Panc1 (cell line): Measurements from ENCODE around the gene NFATC4. TPM values are rescaled to one million over a fixed set of nuclear protein-coding genes. Genes with fewer than 3 reads are reported as not detected.

Source experiments
- ATAC-seq: fragments of 200-7000 bp; cut with Tn5 transposase; 2 replicates; pipeline ENCODE4 v1.9.1; 2020; ENCODE audit warnings: mild to moderate bottlenecking, moderate library complexity
- BruUV-seq: library from RNA; stranded (reverse); fragments of 400-500 nt; replicated peaks from 2 replicates; lab custom pipeline; 2021; lab: Mats Ljungman, UMichigan
- CTCF ChIA-PET: fragments of 300-600 bp; sonication (Branson Sonifier 250); formaldehyde crosslinking; loops from one replicate; lab custom pipeline; 2022; ENCODE audit warnings: antibody characterized with exemption; lab: Charles Lee
- POLR2A ChIA-PET: fragments of 300-600 bp; sonication (Branson Sonifier 250); formaldehyde crosslinking; loops from one replicate; lab custom pipeline; 2022; ENCODE audit warnings: antibody characterized with exemption; lab: Charles Lee
- DNase-seq: peaks from one replicate; pipeline ENCODE4 v3.0.0-alpha.2; 2010; ENCODE audit warnings: low read depth, low spot score
- H3K27ac ChIP-seq: 2 replicates; pipeline ENCODE4 v1.5.1; 2011; ENCODE audit warnings: mild to moderate bottlenecking, low read length, inconsistent platforms
- H3K27me3 ChIP-seq: fragments of 200-500 bp; sonication (Bioruptor generic); 2 replicates; pipeline ENCODE4 v1.6.0; 2014; ENCODE audit warnings: low read length, inconsistent platforms; ENCODE audit not compliant: control insufficient read depth, insufficient read depth
- H3K36me3 ChIP-seq: fragments of 200-500 bp; sonication (Bioruptor generic); 2 replicates; pipeline ENCODE4 v1.5.1; 2014; ENCODE audit warnings: inconsistent platforms, mild to moderate bottlenecking, low read length, moderate library complexity; ENCODE audit not compliant: control insufficient read depth, insufficient read depth
- H3K4me1 ChIP-seq: 2 replicates; pipeline ENCODE4 v1.5.1; 2011; ENCODE audit warnings: inconsistent platforms, mild to moderate bottlenecking, low read length, moderate library complexity; ENCODE audit not compliant: control insufficient read depth, insufficient read depth
- H3K4me3 ChIP-seq, 2 experiments: 2 replicates each; pipeline ENCODE4 v1.5.1; 2011 to 2012; ENCODE audit warnings: low read depth in 2 of 2, low read length in 2 of 2, mild to moderate bottlenecking in 2 of 2, inconsistent platforms in 1 of 2, moderate library complexity in 1 of 2
- H3K9me3 ChIP-seq: fragments of 200-500 bp; sonication (Bioruptor generic); 2 replicates; pipeline ENCODE4 v1.5.1; 2014; ENCODE audit warnings: low read depth, mild to moderate bottlenecking, inconsistent platforms, low read length, moderate library complexity; ENCODE audit not compliant: control insufficient read depth, insufficient read depth
- POLR2AphosphoS5 ChIP-seq: IDR thresholded peaks from 2 replicates; pipeline ENCODE4 v1.6.1; 2012; ENCODE audit warnings: mild to moderate bottlenecking, low read depth, low read length, moderate library complexity
- REST ChIP-seq, 2 experiments: IDR thresholded peaks; 2 replicates each; pipeline ENCODE4 v1.6.1; 2011 to 2012; ENCODE audit warnings: low read depth in 2 of 2, control low read depth in 1 of 2, low read length in 1 of 2, mild to moderate bottlenecking in 1 of 2, moderate library complexity in 1 of 2; ENCODE audit not compliant: insufficient read depth in 1 of 2
- SIN3A ChIP-seq: IDR thresholded peaks from 2 replicates; pipeline ENCODE4 v1.6.1; 2012; ENCODE audit warnings: low read depth, mild to moderate bottlenecking, low read length, moderate library complexity, borderline replicate concordance; ENCODE audit not compliant: insufficient read depth
- TCF7L2 ChIP-seq: IDR thresholded peaks from 2 replicates; pipeline ENCODE4 v1.6.1; 2011; ENCODE audit warnings: mild to moderate bottlenecking, low read depth, low read length, inconsistent platforms
- in situ Hi-C: cut with HindIII; loops from 2 replicates; pipeline ENCODE4 v1.10.0; 2016; ENCODE audit warnings: low sequenced_read_pairs, low pct_unique_long_range_greater_than_20kb
- intact Hi-C: fragments of 100-400 bp; cut with micrococcal nuclease; formaldehyde crosslinking; loops from one replicate; pipeline ENCODE4 v1.10.0; 2022; ENCODE audit not compliant: unreplicated experiment
- total RNA-seq: library from RNA; stranded (reverse); gene quantifications from one replicate; pipeline ENCODE4 v1.2.1, GENCODE V29; 2021; ENCODE audit not compliant: unreplicated experiment
- TF ChIP-seq, protein P1 (sequence below): fragments of 450-650 bp; IDR thresholded peaks from 2 replicates; pipeline ENCODE4 v1.5.1; 2017; ENCODE audit warnings: mild to moderate bottlenecking

NFATC4 gene
- total RNA-seq, 1 experiment from 2014 or later, result 0.36 TPM

DNA sequence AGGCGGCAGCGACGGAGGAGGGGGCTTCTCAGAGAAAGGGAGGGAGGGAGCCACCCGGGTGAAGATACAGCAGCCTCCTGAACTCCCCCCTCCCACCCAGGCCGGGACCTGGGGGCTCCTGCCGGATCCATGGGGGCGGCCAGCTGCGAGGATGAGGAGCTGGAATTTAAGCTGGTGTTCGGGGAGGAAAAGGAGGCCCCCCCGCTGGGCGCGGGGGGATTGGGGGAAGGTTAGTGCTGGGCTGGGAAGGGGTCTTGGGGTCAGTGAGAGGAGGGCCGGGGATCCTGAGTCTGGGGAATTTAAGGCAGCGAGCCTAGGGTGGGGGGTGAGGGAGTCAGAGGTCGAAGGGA is 203 bp downstream of the NFATC4 start:
- peak overlapping the region in 1 of 2 experiments; percentile 35; a peak in 1 of 4 replicates for H3K4me3 ChIP-seq
- H3K36me3 ChIP-seq, result no peaks in the 10 kb centered on the region; the same call in 1 of the 2 replicates
- no peak for DNase-seq
- intact Hi-C loops (no loop called here), in situ Hi-C loops (no loop called here)
- POLR2A ChIA-PET, result no interaction called here
- H3K4me1 ChIP-seq, result peaks cover 6% of the 10 kb centered on the region
- BruUV-seq, result no TSS peak
- CTCF ChIA-PET, result no interaction called here
- TF ChIP-seq POLR2AphosphoS5, result no peak
- no peak for TF ChIP-seq SIN3A
- TF ChIP-seq TCF7L2, result no peak
- TF ChIP-seq REST (IDR thresholded peaks at IDR 0.05; ENCODE audit: insufficient read depth in 1 of 2, low read depth in 2 of 2, low read length in 1 of 2), result no peak
- TF ChIP-seq, protein P1, sequence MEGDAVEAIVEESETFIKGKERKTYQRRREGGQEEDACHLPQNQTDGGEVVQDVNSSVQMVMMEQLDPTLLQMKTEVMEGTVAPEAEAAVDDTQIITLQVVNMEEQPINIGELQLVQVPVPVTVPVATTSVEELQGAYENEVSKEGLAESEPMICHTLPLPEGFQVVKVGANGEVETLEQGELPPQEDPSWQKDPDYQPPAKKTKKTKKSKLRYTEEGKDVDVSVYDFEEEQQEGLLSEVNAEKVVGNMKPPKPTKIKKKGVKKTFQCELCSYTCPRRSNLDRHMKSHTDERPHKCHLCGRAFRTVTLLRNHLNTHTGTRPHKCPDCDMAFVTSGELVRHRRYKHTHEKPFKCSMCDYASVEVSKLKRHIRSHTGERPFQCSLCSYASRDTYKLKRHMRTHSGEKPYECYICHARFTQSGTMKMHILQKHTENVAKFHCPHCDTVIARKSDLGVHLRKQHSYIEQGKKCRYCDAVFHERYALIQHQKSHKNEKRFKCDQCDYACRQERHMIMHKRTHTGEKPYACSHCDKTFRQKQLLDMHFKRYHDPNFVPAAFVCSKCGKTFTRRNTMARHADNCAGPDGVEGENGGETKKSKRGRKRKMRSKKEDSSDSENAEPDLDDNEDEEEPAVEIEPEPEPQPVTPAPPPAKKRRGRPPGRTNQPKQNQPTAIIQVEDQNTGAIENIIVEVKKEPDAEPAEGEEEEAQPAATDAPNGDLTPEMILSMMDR, result no peak
- H3K27ac ChIP-seq, result no peak overlapping the region
- no peak for ATAC-seq
- no peaks in the 10 kb centered on the region for H3K27me3 ChIP-seq
- H3K9me3 ChIP-seq, result no peaks in the 10 kb centered on the region

- ChIA-PET POLR2A (no interaction called here), CTCF (no interaction called here)
- H3K27ac ChIP-seq, result no peak overlapping the region
- no peaks in the 10 kb centered on the region for H3K27me3 ChIP-seq
- intact Hi-C loops (no loop called here), in situ Hi-C loops (no loop called here)
- peak overlapping the region in 1 of 2 experiments; percentile 35; a peak in 1 of 4 replicates for H3K4me3 ChIP-seq
- H3K9me3 ChIP-seq, result no peaks in the 10 kb centered on the region
- no TSS peak for BruUV-seq
- ATAC-seq (no peak), DNase-seq (no peak)
- H3K4me1 ChIP-seq, result peaks cover 6% of the 10 kb centered on the region
- no peaks in the 10 kb centered on the region; the same call in 1 of the 2 replicates for H3K36me3 ChIP-seq
- TF ChIP-seq TCF7L2 (no peak), POLR2AphosphoS5 (no peak), SIN3A (no peak), REST (IDR thresholded peaks at IDR 0.05; ENCODE audit: insufficient read depth in 1 of 2, low read depth in 2 of 2, low read length in 1 of 2) (no peak)
- TF ChIP-seq, protein P1, result no peak
Observed at GRCh38 chr14:24368562-24369252, 723 bp downstream of the NFATC4 start.
